GM12873 (cell line): Measurements from ENCODE around the gene PTPN5.

Source experiments
- CTCF ChIP-seq: IDR thresholded peaks from 2 replicates; pipeline ENCODE4 v1.5.1; 2012; ENCODE audit warnings: low read depth, mild to moderate bottlenecking, moderate library complexity, low read length, control low read depth; ENCODE audit not compliant: insufficient read depth; ENCODE audit errors: missing control alignments

Gene PTPN5

GRCh38 chr11:18772211-18772610 is 19.4 kb downstream of the PTPN5 start:
- no peak for TF ChIP-seq CTCF

DNA sequence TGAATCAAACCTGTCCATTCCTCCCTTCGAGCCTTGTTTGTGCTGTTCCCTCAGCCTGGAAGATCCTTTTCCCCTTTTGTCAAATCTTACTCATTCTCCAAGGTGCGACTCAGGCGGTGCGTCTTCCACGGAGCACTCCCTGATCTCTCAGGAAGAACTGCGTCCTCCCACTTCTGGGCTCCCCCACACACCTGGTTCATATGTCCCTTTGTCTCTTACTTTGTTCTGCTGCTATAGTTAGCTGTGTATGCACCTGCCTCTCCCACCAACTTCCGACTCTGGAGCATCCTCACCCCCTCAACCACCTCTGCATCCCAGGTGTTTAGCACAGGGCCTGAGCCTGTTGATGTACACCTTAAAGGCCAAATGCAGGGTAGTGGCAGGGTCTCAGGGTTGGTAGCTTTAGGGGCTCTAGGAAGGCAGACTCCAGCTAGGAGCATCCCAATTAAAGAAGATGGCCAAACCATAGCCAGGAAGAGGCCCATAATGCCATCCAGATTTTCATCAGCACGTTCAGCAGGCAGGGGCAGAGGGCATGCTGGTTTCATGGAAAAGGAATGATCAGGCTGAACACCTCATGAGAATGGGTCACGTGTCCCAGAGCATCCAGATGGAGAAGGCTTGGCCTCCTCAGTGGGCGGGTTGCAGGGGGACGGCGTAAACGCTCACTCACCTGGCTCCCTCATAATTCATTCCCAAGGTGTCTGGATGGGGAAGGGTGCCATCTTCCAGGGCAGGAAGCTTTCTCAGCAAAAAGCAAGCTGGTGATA is 20.1 kb downstream of the PTPN5 start:
- no peak for TF ChIP-seq CTCF

GRCh38 chr11:18770479-18771125 is 21.0 kb downstream of the PTPN5 start:
- TF ChIP-seq CTCF: no peak

GRCh38 chr11:18769802-18770456 is 21.7 kb downstream of the PTPN5 start:
- TF ChIP-seq CTCF: no peak

DNA sequence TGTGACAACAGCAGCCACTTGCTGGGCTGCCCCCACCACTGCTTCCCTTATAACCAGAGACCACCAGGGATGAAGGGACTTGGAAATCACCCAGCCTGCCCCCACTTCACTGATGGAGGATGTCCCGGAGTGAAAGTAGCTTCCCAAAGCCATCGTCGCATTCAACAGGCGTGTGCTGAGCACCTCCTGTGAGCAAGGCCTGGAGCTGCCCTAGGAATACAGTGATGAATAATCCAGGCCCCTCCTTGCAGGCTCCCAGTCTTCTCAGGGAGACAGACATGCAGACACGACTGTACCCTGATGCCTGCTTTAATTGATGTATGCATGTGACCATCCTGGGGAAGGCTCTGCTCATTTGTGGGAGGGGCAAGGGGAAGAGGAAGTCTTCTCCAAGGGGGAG is 22.6 kb downstream of the PTPN5 start:
- TF ChIP-seq CTCF: no peak

- TF ChIP-seq CTCF: no peak
Measured at GRCh38 chr11:18768472-18768901, 23.1 kb downstream of the PTPN5 start.

GRCh38 chr11:18766015-18766414 is 25.6 kb downstream of the PTPN5 start:
- TF ChIP-seq CTCF: no peak
